SK-N-SH (cell line): ENCODE data around the gene ALPG.

Experiments used
- EZH2phosphoT487 ChIP-seq: fragments of 200-600 bp; sonication (generic); IDR thresholded peaks from 2 replicates; pipeline ENCODE4 v1.6.1; 2017; ENCODE audit warnings: low read depth, mixed run types, mild to moderate bottlenecking, antibody characterized with exemption, moderate library complexity, borderline replicate concordance
- GABPA ChIP-seq: IDR thresholded peaks from 2 replicates; pipeline ENCODE4 v1.4.0; 2012; ENCODE audit warnings: low read depth, mild to moderate bottlenecking
- JUND ChIP-seq: IDR thresholded peaks from 2 replicates; pipeline ENCODE4 v1.4.0; 2012
- POLR2AphosphoS5 ChIP-seq: IDR thresholded peaks from 2 replicates; pipeline ENCODE4 v1.6.1; 2012; ENCODE audit warnings: low read depth, low read length
- SIN3A ChIP-seq: IDR thresholded peaks from 2 replicates; pipeline ENCODE4 v1.6.1; 2012; ENCODE audit warnings: low read depth, mild to moderate bottlenecking, low read length, moderate library complexity, borderline replicate concordance
- TCF12 ChIP-seq: IDR thresholded peaks from 2 replicates; pipeline ENCODE4 v1.4.0; 2012
- TF ChIP-seq, protein P1 (sequence below): fragments of 200-600 bp; sonication (generic); IDR thresholded peaks from 2 replicates; pipeline ENCODE4 v1.6.1; 2017; ENCODE audit warnings: antibody characterized with exemption, mild to moderate bottlenecking, moderate library complexity
- TF ChIP-seq, protein P2 (sequence below): IDR thresholded peaks from 2 replicates; pipeline ENCODE4 v1.4.0; 2012; ENCODE audit warnings: low read depth
- TF ChIP-seq, protein P3 (sequence below): fragments of 150-350 bp; IDR thresholded peaks from 2 replicates; pipeline ENCODE4 v1.6.1; 2017; ENCODE audit warnings: antibody characterized with exemption, low read length, low read depth, borderline replicate concordance
- TF ChIP-seq, protein P4 (sequence below): IDR thresholded peaks from 2 replicates; pipeline ENCODE4 v1.6.1; 2012; ENCODE audit warnings: mild to moderate bottlenecking, low read depth, low read length, moderate library complexity

DNA sequence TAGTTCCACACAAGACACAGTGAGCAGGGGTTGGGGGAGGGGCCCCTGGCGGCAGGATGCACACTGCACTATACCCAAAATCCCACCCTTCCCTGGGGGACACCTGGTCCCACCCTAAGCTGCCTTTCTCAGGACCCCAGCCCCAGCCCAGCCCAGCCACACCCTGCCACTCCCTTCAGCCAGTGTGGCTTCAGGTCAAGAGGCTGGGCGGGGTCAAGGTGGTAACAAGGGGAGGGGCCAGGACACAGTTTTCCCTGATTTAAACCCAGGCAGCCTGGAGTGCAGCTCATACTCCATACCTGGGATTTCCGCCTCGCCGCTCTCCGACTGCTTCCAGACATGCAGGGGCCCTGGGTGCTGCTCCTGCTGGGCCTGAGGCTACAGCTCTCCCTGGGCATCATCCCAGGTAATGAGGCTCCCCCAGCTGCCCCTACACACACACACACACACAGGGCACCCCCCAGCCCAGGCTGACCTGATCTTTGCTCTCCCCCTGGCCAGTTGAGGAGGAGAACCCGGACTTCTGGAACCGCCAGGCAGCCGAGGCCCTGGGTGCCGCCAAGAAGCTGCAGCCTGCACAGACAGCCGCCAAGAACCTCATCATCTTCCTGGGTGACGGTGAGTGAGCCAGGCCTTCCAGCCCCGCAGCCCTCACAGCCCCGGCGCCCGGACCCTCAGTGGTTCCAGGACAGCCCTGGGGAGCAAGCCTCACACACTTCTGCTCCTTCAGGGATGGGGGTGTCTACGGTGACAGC lies at the start of gene ALPG:
- TF ChIP-seq, protein P1, sequence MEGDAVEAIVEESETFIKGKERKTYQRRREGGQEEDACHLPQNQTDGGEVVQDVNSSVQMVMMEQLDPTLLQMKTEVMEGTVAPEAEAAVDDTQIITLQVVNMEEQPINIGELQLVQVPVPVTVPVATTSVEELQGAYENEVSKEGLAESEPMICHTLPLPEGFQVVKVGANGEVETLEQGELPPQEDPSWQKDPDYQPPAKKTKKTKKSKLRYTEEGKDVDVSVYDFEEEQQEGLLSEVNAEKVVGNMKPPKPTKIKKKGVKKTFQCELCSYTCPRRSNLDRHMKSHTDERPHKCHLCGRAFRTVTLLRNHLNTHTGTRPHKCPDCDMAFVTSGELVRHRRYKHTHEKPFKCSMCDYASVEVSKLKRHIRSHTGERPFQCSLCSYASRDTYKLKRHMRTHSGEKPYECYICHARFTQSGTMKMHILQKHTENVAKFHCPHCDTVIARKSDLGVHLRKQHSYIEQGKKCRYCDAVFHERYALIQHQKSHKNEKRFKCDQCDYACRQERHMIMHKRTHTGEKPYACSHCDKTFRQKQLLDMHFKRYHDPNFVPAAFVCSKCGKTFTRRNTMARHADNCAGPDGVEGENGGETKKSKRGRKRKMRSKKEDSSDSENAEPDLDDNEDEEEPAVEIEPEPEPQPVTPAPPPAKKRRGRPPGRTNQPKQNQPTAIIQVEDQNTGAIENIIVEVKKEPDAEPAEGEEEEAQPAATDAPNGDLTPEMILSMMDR, result no peak
- TF ChIP-seq GABPA (no peak), EZH2phosphoT487 (no peak), POLR2AphosphoS5 (no peak), TCF12 (no peak), JUND (no peak), SIN3A (no peak)
- TF ChIP-seq, protein P2, sequence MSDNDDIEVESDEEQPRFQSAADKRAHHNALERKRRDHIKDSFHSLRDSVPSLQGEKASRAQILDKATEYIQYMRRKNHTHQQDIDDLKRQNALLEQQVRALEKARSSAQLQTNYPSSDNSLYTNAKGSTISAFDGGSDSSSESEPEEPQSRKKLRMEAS, result no peak
- TF ChIP-seq, protein P3, sequence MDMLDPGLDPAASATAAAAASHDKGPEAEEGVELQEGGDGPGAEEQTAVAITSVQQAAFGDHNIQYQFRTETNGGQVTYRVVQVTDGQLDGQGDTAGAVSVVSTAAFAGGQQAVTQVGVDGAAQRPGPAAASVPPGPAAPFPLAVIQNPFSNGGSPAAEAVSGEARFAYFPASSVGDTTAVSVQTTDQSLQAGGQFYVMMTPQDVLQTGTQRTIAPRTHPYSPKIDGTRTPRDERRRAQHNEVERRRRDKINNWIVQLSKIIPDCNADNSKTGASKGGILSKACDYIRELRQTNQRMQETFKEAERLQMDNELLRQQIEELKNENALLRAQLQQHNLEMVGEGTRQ, result no peak
- TF ChIP-seq, protein P4, sequence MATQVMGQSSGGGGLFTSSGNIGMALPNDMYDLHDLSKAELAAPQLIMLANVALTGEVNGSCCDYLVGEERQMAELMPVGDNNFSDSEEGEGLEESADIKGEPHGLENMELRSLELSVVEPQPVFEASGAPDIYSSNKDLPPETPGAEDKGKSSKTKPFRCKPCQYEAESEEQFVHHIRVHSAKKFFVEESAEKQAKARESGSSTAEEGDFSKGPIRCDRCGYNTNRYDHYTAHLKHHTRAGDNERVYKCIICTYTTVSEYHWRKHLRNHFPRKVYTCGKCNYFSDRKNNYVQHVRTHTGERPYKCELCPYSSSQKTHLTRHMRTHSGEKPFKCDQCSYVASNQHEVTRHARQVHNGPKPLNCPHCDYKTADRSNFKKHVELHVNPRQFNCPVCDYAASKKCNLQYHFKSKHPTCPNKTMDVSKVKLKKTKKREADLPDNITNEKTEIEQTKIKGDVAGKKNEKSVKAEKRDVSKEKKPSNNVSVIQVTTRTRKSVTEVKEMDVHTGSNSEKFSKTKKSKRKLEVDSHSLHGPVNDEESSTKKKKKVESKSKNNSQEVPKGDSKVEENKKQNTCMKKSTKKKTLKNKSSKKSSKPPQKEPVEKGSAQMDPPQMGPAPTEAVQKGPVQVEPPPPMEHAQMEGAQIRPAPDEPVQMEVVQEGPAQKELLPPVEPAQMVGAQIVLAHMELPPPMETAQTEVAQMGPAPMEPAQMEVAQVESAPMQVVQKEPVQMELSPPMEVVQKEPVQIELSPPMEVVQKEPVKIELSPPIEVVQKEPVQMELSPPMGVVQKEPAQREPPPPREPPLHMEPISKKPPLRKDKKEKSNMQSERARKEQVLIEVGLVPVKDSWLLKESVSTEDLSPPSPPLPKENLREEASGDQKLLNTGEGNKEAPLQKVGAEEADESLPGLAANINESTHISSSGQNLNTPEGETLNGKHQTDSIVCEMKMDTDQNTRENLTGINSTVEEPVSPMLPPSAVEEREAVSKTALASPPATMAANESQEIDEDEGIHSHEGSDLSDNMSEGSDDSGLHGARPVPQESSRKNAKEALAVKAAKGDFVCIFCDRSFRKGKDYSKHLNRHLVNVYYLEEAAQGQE, result no peak
